RPMI8226 (cell line): Measurements from ENCODE around the gene CHD8.
"Not testable (repeated sequence)": the region's sequence is repeated elsewhere in the genome, so short reads cannot be mapped to it uniquely, and the experiment has no call there.

Experiments
- DNase-seq: peaks from one replicate; pipeline ENCODE4 v3.0.0-alpha.2; 2015

Gene CHD8

DNA sequence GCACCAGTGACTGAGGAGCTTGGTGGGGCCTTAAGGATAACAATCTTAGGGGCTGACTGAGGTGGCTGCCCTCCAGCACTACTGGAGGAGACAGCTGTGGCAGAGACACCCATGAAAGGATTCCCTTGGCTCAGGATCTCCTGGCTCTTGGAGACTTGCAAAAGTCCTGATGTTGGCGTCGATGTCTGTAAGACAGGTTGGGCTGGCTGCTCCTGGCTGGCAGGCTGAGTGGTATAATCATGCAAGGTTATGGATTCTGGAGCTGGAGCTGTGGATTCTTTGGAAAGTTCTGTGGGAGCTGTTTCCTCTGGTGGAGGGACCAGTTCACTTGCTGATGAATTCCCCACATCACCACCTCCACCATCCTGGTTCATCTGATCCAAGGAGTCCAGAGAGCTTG is 24.8 kb downstream of the CHD8 start:
- DNase-seq = no peak

DNA sequence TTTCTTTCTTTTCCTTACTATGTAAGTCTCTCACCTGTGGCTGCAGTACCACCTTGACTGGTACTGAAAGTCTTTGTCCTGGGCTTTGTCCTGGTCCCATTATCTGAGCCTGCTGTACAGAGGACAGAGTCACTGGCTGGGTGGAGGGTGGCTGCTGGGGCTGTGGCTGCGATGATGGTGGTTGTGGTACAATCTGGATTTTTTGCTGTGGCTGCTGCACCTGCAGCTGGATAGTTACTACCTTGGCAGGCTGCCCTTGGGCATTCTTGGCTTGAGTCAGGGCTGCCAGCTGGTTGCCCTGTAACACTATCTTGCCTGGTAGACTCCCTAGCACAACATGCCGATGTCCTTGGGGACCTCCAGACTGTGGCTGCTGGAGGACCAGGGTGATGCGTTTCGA is 27.0 kb downstream of the CHD8 start:
- peak; percentile 90 for DNase-seq

- no peak for DNase-seq
Measured at GRCh38 chr14:21426692-21427091, 29.2 kb downstream of the CHD8 start.

GRCh38 chr14:21419528-21419927 is 36.4 kb downstream of the CHD8 start:
- DNase-seq = no peak

- DNase-seq = no peak
Measured at GRCh38 chr14:21415329-21415728, 40.6 kb downstream of the CHD8 start.

- no peak for DNase-seq
Measured at GRCh38 chr14:21414137-21414631, 41.7 kb downstream of the CHD8 start.

DNA sequence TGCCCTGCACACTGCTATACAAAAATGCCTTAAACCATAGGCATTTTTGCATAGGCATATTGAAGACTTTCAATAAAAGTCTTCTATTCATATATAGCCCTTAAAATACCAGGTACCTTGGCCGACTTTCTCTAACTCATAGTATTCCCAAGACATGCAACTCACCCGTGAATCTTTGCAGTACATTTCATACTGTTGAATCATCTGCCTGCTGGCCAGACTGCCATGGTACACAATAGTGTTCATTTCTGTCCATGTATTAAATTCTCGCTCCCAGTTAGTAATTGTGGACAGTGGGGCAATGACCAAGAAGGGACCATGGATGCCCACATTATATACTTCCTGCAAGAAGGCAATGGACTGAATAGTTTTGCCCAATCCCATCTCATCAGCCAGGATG is 47.8 kb downstream of the CHD8 start:
- no peak for DNase-seq

- no peak for DNase-seq
Measured at GRCh38 chr14:21406213-21406612, 49.7 kb downstream of the CHD8 start.

DNA sequence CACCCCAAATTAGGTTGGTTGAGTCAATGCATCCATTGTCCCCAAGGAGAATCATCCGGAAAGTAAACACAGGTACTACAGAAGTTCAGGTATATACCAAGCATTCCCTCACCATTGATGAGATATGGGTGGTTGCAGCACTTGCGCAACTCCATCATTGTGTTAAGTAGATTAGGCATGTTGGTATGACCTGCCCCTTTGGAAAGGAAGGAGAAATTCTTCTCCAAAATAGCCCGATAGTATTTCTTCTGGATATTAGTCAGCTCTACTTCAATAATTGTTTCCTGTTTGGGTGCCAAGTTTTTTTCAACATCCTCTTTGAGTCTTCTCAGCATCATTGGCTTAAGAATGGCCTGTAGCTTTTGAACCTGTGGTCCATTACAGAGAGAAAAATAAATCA is 50.8 kb downstream of the CHD8 start:
- DNase-seq = no peak

GRCh38 chr14:21399311-21399870 is 56.5 kb downstream of the CHD8 start:
- DNase-seq = no peak

DNA sequence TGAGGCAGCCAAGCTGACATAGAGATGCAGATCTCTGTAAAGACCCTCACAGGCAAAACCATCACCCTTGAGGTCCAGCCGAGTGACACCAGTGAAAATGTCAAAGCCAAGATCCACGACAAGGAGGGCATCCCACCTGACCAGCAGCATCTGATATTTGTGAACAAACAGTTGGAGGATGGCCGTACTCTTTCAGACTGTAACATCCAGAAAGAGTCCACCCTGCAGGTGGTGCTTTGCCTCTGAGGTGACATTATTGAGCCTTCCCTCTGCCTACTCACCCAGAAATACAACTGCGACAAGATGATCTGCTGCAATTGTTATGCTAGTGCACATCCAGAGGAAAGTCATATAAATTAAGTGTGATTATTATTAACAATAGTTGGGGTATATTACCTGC is 57.0 kb downstream of the CHD8 start:
- no peak for DNase-seq

DNA sequence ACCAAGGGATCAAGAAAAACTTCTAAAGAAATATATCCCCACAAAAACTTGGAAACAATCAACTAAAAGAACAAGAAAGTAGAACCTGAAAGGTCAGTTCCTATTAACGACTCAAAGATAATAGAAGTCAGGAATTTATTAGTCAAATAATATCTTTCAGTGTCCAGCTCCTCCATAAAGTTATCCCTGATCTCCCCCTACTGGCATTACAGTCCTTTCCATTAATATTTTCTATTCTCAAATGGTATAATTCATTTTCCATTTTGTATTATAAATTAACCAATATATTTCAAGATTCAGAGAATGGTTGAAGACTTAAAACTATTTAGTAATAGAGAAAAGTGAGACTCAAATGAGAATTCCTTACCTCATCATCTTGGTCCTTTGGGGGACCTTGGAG is 60.5 kb downstream of the CHD8 start:
- no peak for DNase-seq

DNA sequence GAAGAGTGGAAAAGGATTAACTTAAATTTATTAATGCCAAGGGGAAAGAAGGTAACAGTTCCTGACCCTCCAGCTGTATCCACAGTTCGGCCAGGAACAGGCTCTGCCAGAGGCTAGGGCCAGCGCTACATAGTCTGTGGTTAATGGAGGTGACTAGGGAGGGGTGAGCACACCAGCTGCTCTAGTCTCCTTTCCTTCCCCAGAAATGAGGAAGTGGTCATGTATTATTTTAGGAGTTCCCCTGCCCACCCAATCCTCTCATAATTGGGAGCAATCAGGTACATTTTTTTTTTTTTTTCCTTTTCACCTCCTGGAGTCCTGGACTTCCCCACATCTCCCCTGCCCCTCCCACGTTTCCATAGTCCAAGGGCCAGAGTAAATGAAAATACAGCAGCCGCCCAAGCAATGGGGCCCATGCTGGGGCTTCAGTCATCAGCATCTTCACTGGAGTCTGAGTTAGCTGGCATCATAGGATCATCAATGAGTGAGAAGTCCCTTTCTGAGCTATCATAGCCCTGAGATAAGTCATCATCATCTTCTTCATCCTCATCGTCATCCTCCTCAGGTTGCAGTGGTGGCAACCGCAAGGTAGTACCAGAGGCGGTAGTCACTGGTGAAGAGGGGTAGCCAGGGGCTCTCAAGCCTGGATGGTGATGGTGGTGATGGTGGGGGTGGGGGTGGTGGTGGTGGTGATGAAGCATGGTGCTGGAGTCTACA is 70.6 kb downstream of the CHD8 start:
- DNase-seq = peak; percentile 58

- DNase-seq = no peak
Measured at GRCh38 chr14:21384494-21384851, 71.5 kb downstream of the CHD8 start.

- peak; percentile 95 for DNase-seq
Measured at GRCh38 chr14:21383848-21384493, 72.0 kb downstream of the CHD8 start, which contains the start of gene SUPT16H. SUPT16H (minus strand) TSS chr14:21384019; CDS start chr14:21383927, 92 bp downstream.

DNA sequence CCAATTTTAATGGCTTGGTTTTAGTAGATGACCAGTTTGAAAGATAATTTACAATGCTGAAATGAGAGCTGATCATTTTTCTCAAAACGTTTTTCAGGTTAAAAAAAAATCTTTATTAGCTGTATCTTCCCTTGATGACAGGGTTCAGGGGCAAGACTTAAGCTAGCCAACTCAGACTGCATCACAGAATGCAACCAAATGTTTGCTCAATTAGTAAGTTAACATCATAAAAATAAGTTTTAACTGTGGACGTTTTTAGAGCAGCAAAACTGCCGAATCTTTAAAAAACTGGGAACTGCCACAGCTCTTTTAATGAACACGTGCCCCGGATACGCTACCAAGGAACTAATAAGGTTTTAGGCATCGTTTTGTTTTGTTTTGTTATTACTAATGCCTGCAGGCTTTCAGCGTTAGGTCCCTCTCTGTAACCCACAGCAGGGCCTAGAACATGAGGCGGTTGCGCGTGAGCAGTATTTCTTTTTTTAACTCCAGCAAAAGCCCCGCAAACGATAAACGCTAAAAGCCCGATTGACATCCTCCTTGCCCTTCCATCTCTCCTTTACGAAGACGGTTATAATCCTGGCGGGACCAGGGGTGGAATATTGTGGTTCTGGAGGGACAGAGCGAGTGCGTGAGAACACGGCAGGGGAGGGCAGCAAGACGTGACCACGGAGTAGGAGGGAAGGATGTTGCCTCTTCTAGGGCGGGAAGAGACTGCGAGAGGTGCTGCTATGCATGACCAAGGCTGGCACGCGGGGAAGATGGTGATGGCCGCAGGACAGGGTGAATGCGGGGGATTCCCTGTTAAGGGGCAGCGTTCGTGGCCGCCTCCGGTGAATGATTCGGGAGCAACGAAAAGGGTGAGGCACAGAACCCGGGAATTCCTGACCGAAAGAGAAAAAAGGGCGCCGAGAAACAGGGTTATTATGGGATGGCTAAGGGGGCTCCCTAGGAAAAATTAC is 72.8 kb downstream of the CHD8 start:
- peak; percentile 56 for DNase-seq

GRCh38 chr14:21382095-21382494 is 73.8 kb downstream of the CHD8 start:
- no peak for DNase-seq

GRCh38 chr14:21379338-21379737 is 76.6 kb downstream of the CHD8 start:
- peak; percentile 86 for DNase-seq

- no peak for DNase-seq
Measured at GRCh38 chr14:21373980-21374379, 81.9 kb downstream of the CHD8 start.

DNA sequence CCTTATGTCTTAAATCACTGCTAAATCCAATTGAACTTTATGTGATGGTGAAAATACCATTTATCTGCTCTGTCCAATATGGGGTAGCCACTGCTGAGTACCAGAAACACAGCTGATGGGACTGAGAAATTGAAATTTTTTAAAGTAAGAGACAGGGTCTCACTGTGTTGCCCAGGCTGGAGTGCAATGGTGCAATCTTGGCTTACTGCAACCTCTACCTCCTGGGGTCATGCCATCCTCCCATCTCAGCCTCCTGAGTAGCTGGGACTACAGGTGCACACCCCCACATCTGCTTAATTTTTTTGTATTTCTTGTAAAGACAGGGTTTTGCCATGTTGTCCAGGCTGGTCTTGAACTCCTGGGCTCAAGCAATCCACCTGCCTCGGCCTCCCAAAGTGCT is 83.1 kb downstream of the CHD8 start:
- not testable (repeated sequence) for DNase-seq

DNA sequence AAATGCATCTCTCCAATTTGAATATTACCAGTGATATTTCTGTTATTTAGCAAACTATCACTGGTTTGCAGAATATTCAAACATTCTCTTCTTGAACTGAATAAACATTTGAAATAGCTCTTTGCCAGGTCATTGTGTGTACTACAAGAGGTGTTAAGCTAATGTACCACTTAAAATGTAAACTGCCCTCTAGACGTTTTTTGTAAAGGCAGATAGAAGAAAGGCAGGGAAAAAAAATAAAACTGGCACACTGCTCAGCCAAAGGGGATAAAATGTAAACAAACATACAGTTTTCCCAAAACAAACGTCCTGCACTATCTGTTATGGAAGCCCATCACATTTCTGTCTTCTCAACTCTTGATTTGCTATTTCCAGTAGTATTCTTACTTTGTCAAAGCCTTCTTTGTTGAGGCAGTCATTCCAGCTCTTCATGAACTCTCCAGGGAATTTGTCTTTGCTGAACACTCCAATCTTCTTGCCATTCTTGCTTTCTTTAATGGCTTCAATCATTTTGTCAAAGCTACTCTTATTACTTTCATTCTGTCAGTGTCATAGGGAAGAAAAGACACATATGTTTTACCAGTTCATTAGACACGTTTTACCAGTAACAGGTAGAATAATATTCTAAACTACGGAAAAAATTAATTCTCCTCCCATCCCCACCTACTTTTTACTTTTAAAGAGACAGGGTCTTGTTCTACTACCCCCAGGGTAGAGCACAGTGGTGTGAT is 85.8 kb downstream of the CHD8 start:
- DNase-seq = no peak

- DNase-seq = no peak
Measured at GRCh38 chr14:21367582-21368144, 88.3 kb downstream of the CHD8 start.
